ENCODE measurements around the gene AGPAT2. TPM values are rescaled to one million over a fixed set of nuclear protein-coding genes. Genes with fewer than 3 reads are reported as not detected.

The AGPAT2 gene
- total and polyA plus RNA-seq, 2 donors (not counting 1 experiment from before 2014, with no cell fraction given): 25.1 to 28.4 TPM

- DNase-seq: no peak
- Histone ChIP-seq H3K4me2 (replicated peaks; ENCODE audit: low read depth, low read length, poor library complexity, severe bottlenecking) (no peak overlapping the region), H3K27me3 (replicated peaks in 1 of 4; ENCODE audit: control extremely low read depth in 1 of 4, control insufficient read depth in 3 of 4, insufficient read depth in 4 of 4, low read length in 3 of 4) (peaks cover 0 to 39% (median 6%) of the 10 kb centered on the region in 4 experiments), H3K9me3 (ENCODE audit: control extremely low read depth in 1 of 3, control insufficient read depth in 2 of 3, insufficient read depth in 1 of 3, low read length in 2 of 3) (peaks cover 0 to 4% (median 0%) of the 10 kb centered on the region in 3 donors), H3K9ac (ENCODE audit: low read length) (no peak overlapping the region), H3K36me3 (replicated peaks in 1 of 2; ENCODE audit: control extremely low read depth in 1 of 2, control insufficient read depth in 1 of 2, extremely low read depth in 1 of 2, insufficient read depth in 2 of 2, low read length in 1 of 2) (no peaks in the 10 kb centered on the region), H3K79me2 (ENCODE audit: control insufficient read depth, insufficient read depth, low read length) (no peaks in the 10 kb centered on the region), H3K27ac (ENCODE audit: low read length in 2 of 2) (no peak overlapping the region), H2AFZ (ENCODE audit: insufficient read depth, low read depth, low read length, poor library complexity, severe bottlenecking) (no peak overlapping the region), H3K4me1 (ENCODE audit: control insufficient read depth in 2 of 2, insufficient read depth in 2 of 2, low read length in 2 of 2) (peaks cover 31 to 33% of the 10 kb centered on the region in 2 donors), H4K20me1 (ENCODE audit: control insufficient read depth, insufficient read depth, low read length, poor library complexity, severe bottlenecking) (no peaks in the 10 kb centered on the region), H3K4me3 (ENCODE audit: control extremely low read depth in 1 of 5, extremely low read depth in 1 of 5, insufficient read depth in 1 of 5, low read depth in 2 of 5, low read length in 4 of 5) (no peak overlapping the region)
- ATAC-seq (ENCODE audit: low read depth): no peak
- Mint-ChIP-seq H3K27me3 (peaks cover 23% of the 10 kb centered on the region), H3K9me3 (ENCODE audit: insufficient read depth) (no peaks in the 10 kb centered on the region), H3K4me1 (peaks cover 18% of the 10 kb centered on the region), H3K27ac (no peak overlapping the region), H3K4me3 (peak overlapping the region; percentile 29)
- no peak for TF ChIP-seq EZH2 (IDR thresholded peaks at IDR 0.05; ENCODE audit: borderline replicate concordance, insufficient read depth, low read depth, low read length, poor library complexity, severe bottlenecking)
- TF ChIP-seq CTCF (IDR thresholded peaks at IDR 0.05): no peak
- CTCF ChIA-PET: interaction anchor here (0.7 kb wide), 1 partner anchor 132 kb away, joined by 3 read pairs; no protein-coding TSS in a partner anchor
- POLR2A ChIA-PET: no interaction called here
- intact Hi-C loops (cut with micrococcal nuclease): loop anchor here (10.0 kb wide), 1 partner anchor 46 kb away; the partner anchor contains the start of gene EGFL7
- 92% methylated on average over 7 of the region's 7 CpGs for WGBS (ENCODE audit: insufficient coverage)
Measured at GRCh38 chr9:136710543-136710942, 23.3 kb upstream of the AGPAT2 start.

GRCh38 chr9:136709454-136710109, 22.3 kb upstream of the AGPAT2 start:
- WGBS (ENCODE audit: insufficient coverage): 95% methylated on average over 24 of the region's 24 CpGs
- H3K4me3 ChIP-seq (ENCODE audit: control extremely low read depth in 1 of 5, extremely low read depth in 1 of 5, insufficient read depth in 1 of 5, low read depth in 2 of 5, low read length in 4 of 5): no peak overlapping the region
- ChIA-PET POLR2A (no interaction called here), CTCF (no interaction called here)
- no peak overlapping the region for H3K4me2 ChIP-seq (replicated peaks; ENCODE audit: low read depth, low read length, poor library complexity, severe bottlenecking)
- H3K27ac Mint-ChIP-seq: no peak overlapping the region
- H3K9me3 ChIP-seq (ENCODE audit: control extremely low read depth in 1 of 3, control insufficient read depth in 2 of 3, insufficient read depth in 1 of 3, low read length in 2 of 3): peaks cover 0 to 4% (median 0%) of the 10 kb centered on the region in 3 donors
- ATAC-seq (ENCODE audit: low read depth) (no peak), DNase-seq (no peak)
- H3K27ac ChIP-seq (ENCODE audit: low read length in 2 of 2): no peak overlapping the region
- no peak overlapping the region for H2AFZ ChIP-seq (ENCODE audit: insufficient read depth, low read depth, low read length, poor library complexity, severe bottlenecking)
- H3K4me3 Mint-ChIP-seq: no peak overlapping the region
- peaks cover 17% of the 10 kb centered on the region for H3K4me1 Mint-ChIP-seq
- H3K27me3 Mint-ChIP-seq: peaks cover 27% of the 10 kb centered on the region
- intact Hi-C loops (cut with micrococcal nuclease): loop anchor here (10.0 kb wide), 1 partner anchor 45 kb away; the partner anchor contains the start of gene EGFL7
- no peaks in the 10 kb centered on the region for H3K79me2 ChIP-seq (ENCODE audit: control insufficient read depth, insufficient read depth, low read length)
- no peaks in the 10 kb centered on the region for H3K36me3 ChIP-seq (replicated peaks in 1 of 2; ENCODE audit: control extremely low read depth in 1 of 2, control insufficient read depth in 1 of 2, extremely low read depth in 1 of 2, insufficient read depth in 2 of 2, low read length in 1 of 2)
- H3K4me1 ChIP-seq (ENCODE audit: control insufficient read depth in 2 of 2, insufficient read depth in 2 of 2, low read length in 2 of 2): peaks cover 24 to 25% of the 10 kb centered on the region in 2 donors
- H4K20me1 ChIP-seq (ENCODE audit: control insufficient read depth, insufficient read depth, low read length, poor library complexity, severe bottlenecking): no peaks in the 10 kb centered on the region
- TF ChIP-seq EZH2 (IDR thresholded peaks at IDR 0.05; ENCODE audit: borderline replicate concordance, insufficient read depth, low read depth, low read length, poor library complexity, severe bottlenecking) (no peak), CTCF (IDR thresholded peaks at IDR 0.05) (no peak)
- peaks cover 0 to 36% (median 6%) of the 10 kb centered on the region in 4 experiments for H3K27me3 ChIP-seq (replicated peaks in 1 of 4; ENCODE audit: control extremely low read depth in 1 of 4, control insufficient read depth in 3 of 4, insufficient read depth in 4 of 4, low read length in 3 of 4)
- H3K9me3 Mint-ChIP-seq (ENCODE audit: insufficient read depth): no peaks in the 10 kb centered on the region
- H3K9ac ChIP-seq (ENCODE audit: low read length): no peak overlapping the region

All from B cell (primary cell).